ENCODE data around the gene AANAT. TPM values are rescaled to one million over a fixed set of nuclear protein-coding genes. Genes with fewer than 3 reads are reported as not detected.

Gene AANAT
- total RNA-seq, 1 donor from 2014 or later, result not detected

DNA sequence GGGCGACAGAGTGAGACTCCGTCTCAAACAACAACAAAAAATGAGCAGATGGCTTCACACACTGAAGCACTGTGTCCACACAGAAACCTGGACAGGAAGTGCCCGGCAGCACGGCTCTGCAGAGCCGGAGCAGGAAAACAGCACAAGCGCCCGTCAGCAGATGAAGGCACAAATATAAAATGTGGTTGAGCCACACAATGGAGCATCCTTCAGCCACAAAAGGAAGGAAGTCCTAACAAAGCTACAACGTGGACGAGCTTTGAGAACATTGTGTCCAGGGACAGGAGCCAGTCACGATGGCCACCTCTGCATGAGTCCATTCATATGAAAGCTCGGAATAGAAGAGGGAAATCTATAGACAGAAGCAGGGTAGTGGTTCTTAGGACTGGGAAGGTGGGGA, 18.2 kb downstream of the AANAT start:
- DNase-seq (ENCODE audit: low read depth in 2 of 2), result peak; percentile 77 to 88

GRCh38 chr17:76487451-76488192, 20.2 kb downstream of the AANAT start:
- no peak for DNase-seq (ENCODE audit: low read depth in 2 of 2)

DNA sequence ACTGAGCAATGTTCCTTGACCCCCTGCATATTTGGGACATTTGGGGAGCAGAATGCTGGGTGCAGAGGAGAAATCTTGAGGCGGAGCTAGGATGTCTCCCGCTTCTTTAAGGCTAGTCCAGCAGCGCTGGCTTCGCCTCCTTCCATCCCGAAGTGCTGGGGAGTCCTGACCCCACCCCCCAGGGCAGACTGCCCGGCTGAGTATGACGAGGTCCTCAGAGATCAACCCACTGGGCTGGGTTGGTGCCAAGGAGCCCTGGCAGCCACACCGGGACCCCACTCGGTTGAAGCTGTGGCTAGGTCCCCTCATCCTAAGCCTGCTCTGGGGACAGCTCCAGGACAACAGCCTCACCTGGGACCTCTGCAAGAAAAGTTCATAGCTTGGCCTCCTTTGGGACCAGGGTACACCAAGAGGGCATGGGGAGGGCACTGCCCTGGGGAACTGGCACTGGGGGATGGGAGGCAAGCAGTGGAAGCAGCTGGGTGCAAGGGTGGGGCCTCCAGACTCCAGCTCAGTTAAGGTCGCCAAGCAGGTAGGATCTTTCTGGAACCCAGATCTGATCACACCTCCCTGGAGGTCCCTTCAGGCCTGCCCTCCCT, 22.8 kb downstream of the AANAT start:
- DNase-seq (ENCODE audit: low read depth in 2 of 2), result no peak

DNA sequence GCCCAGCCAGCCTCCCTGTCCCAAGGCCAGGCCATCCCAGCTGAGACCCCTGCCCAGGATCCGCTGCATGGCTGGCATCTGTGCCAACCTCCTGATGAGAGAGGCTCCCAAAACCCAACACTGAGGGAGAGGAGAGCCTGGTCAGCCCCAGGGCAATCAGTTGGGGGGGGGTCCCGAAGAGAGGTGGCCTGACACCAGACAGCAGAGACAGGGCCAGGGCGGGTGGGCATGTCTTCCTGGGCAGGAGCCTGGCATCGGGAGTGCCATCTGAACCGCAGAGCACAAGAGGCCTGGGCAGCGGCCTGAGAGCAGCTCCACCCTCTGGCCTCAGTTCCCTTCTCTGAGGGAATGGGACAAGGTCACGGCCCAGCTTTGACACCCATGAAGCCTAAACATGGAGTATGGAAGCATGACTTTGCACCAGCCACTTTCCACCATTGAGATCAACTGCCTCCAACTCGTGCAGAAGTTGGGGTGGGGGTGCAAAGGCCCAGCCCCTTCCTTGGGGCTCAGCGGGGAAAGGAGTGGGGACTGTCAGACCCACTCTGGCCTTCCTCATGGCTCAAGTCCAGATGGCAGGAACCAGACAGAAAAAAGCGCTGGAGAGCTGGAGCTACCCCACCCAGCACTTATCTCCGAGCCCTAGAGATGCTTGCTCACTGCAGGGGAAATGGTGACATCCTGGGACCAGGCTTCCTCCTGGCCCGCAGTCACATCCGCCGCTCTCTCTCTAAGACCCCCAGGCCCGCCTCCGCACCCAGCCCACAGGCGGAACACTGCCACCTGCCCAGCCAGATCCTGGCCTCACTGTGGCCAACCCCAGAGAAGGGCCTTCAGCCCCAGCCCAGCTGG, 24.1 kb downstream of the AANAT start:
- DNase-seq (ENCODE audit: low read depth in 2 of 2), result no peak

- no peak for DNase-seq (ENCODE audit: low read depth in 2 of 2)
Measured at GRCh38 chr17:76492123-76492988, 25.0 kb downstream of the AANAT start.

DNA sequence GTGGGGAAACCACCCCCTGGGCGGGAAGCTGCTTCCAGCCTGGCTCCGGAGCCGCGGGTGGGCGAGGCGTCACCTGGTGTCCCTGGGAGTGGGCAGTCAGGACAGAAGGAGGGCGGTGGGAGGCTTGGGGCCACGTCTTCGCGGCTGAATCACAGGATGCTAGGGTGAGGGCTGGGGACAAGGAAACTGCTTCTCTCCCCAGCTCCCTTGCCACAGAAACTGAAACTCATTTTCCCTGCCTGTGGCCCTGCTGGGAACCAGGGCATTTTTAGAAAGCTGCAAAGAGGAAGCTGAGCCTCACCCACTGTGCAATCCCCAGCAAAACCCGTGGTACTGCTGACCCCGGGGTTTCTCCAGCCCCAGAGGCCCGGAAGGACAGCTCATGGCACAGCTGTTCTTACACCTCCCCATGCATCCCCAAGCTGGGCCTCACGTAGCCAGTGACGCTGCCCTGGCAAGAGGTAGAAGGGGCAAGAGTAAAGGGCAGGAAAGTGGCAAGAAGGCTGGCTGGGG, 25.6 kb downstream of the AANAT start:
- DNase-seq (ENCODE audit: low read depth in 2 of 2), result peak; percentile 72 to 91

DNA sequence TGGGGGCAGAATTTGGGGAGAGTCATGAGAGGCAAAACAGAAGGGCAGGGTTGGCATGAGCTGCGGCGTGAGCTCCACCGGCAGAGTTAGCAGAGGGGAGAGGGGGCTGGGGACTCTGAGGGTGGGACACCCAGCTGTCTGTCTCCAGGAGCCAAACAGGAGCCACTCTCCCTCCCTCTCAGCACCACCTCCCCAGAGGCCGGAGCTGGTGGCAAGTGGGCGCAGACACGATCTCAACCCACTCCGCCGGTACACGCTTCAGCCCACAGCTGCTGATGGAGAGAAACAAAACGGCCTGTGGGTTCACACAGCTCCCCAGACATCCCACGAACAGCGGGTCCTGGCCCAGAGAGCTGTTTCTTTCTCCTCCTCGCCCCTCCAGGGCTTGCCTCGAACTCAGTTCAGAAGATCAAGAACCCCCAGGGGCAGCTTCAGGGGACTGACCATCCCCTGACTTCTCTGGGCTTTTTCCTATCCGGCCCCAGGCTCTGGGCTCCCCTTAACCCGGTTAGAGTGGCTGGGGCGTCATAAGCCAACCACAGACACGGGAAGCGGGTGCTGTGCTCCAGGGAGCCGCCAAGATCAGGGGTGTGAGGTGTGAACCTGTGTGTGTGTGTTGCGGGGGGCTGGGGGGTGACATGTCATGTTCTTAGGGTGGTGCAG, 26.2 kb downstream of the AANAT start:
- DNase-seq (ENCODE audit: low read depth in 2 of 2), result no peak

- DNase-seq (ENCODE audit: low read depth in 2 of 2), result no peak
Measured at GRCh38 chr17:76495663-76496400, 28.4 kb downstream of the AANAT start.

- no peak for DNase-seq (ENCODE audit: low read depth in 2 of 2)
Measured at GRCh38 chr17:76496464-76496863, 29.1 kb downstream of the AANAT start.

GRCh38 chr17:76497699-76497978, 30.2 kb downstream of the AANAT start:
- DNase-seq (ENCODE audit: low read depth in 2 of 2), result no peak

DNA sequence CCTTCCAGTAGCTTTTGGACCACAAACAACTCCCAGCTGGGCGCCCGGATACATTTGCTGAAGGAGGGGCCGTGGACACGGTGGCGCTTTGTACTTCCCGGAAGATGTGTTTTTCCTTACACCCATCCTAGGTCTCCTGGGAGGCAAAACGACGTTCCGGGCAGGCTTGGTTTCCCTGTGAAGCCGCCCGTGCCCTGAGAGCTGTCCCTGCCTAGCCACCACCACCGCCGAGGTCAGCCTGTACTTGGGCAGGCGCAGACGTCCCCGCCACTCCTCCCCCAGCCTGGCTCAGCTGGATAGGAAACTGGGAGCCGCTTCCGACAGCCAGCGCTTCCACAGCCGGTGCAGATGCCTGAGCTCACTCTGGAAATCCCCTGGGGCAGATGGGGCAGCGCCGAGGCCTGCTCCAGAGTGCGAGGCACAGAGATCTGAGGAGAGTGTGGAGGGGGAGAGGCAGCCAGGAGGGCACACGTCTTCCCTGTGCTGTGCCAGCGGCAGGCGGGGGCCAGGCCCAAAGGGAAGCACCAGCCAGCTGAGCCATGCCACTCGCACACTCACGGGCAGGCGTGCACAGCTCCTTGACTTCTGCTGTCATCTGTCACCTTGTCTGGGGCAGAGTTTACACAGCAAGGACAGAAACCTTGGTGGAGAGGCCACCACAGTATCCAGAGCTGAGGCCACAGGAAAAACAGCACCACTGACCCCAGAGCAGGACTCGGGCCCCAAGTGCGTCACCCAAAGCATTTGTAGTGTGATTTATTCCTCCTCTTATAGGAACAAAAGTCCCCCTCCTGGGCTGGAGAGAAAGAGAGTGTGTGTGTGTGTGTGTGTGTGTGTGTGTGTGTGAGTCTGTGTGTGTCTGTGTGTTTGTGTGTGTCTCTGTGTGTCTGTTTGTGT, 30.8 kb downstream of the AANAT start:
- peak; percentile 92 to 95 for DNase-seq (ENCODE audit: low read depth in 2 of 2)

DNA sequence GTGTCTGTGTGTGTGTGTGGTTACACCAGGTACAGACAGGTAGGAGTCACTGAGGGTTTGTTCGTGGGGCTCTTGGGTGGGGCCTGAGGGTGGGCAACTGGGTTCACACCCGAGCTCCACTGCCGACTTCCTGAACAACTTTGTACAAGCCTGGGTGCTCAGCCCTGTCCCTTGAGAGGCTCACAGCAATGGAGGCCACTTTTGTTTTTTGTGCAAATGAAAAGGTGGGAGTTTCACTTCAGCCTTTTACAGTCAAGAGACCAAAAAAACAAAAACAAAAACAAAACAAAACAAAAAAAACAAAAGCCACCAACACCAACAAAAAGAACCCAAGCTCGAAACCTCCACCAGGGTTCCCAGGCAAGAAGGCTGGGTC, 31.5 kb downstream of the AANAT start:
- DNase-seq (ENCODE audit: low read depth in 2 of 2), result no peak

DNA sequence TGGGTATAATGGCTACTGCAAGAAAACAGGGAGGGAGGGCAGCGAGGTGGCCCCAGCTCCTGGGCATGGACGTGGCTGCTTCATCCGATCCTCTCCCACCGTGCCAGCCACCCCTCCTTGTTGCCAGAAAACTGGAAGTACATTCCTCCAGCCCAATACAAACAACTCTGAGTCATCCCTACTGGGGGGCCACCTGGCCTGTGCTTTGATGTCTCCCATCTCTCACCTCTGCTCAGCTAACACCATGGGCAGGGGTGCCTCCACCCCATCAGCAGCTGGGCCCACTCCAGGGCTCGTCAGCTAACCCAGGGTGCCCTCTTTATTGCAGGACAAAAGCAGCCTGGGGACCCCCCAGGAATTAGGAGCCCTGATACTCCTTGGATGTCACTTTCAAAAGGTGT, 31.9 kb downstream of the AANAT start:
- DNase-seq (ENCODE audit: low read depth in 2 of 2), result peak; percentile 30

- DNase-seq (ENCODE audit: low read depth in 2 of 2), result peak in 1 of 2 donors; percentile 33
Measured at GRCh38 chr17:76500074-76500746, 32.8 kb downstream of the AANAT start.

GRCh38 chr17:76500747-76501017, 33.3 kb downstream of the AANAT start:
- DNase-seq (ENCODE audit: low read depth in 2 of 2), result no peak

- peak; percentile 72 to 80 for DNase-seq (ENCODE audit: low read depth in 2 of 2)
Measured at GRCh38 chr17:76501018-76501826, 33.8 kb downstream of the AANAT start, which contains the start of gene RHBDF2. Gene RHBDF2 (minus strand): TSS chr17:76501423. CDS start chr17:76481524, 19,899 bp downstream.

- no peak for DNase-seq (ENCODE audit: low read depth in 2 of 2)
Measured at GRCh38 chr17:76501827-76502307, 34.5 kb downstream of the AANAT start.
